ENCODE measurements around the gene S1PR1. TPM values are rescaled to one million over a fixed set of nuclear protein-coding genes. Genes with fewer than 3 reads are reported as not detected.
"Not testable (repeated sequence)": the region's sequence is repeated elsewhere in the genome, so short reads cannot be mapped to it uniquely, and the experiment has no call there.

The S1PR1 gene
- total and polyA plus RNA-seq, 4 donors: 31.6 to 75.7 (median 50.3) TPM

DNA sequence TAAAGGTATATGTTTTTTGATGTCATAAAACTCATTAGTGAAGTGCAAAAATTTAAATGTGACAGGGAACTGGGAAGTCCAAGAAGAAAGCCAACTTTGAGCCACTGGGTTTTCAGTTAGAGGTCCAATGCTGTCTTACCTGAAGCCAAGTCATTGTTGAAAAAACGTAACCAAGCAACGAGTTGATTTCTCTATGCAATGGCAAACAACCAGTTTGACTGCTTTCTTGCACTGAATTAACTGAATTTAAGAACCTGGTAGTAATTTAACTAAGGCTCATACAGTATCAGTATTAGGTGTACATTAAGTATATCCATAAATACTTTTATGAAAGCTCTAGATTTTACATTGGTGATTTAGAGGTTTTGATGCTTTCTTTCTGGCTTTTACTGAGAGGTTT, 20.2 kb upstream of the S1PR1 start:
- Histone ChIP-seq H3K27ac (ENCODE audit: low read depth, low read length) (no peak overlapping the region), H3K9me3 (ENCODE audit: control insufficient read depth, insufficient read depth, low read length) (no peaks in the 10 kb centered on the region), H3K36me3 (ENCODE audit: control insufficient read depth, insufficient read depth, low read length) (no peaks in the 10 kb centered on the region), H3K27me3 (ENCODE audit: control insufficient read depth, insufficient read depth, low read length) (no peaks in the 10 kb centered on the region), H3K4me3 (ENCODE audit: low read depth, low read length) (no peak overlapping the region), H3K4me1 (ENCODE audit: control insufficient read depth, insufficient read depth, low read length) (no peaks in the 10 kb centered on the region)
- peak in 1 of 6 donors; percentile 26 for DNase-seq (ENCODE audit: low read depth in 4 of 6, low spot score in 6 of 6)
- WGBS (ENCODE audit: insufficient coverage): no CpG with 5 or more reads among the region's 2 CpGs

GRCh38 chr1:101217148-101217547, 19.7 kb upstream of the S1PR1 start:
- Histone ChIP-seq H3K4me3 (ENCODE audit: low read depth, low read length) (no peak overlapping the region), H3K9me3 (ENCODE audit: control insufficient read depth, insufficient read depth, low read length) (no peaks in the 10 kb centered on the region), H3K4me1 (ENCODE audit: control insufficient read depth, insufficient read depth, low read length) (no peaks in the 10 kb centered on the region), H3K27me3 (ENCODE audit: control insufficient read depth, insufficient read depth, low read length) (no peaks in the 10 kb centered on the region), H3K27ac (ENCODE audit: low read depth, low read length) (no peak overlapping the region), H3K36me3 (ENCODE audit: control insufficient read depth, insufficient read depth, low read length) (no peaks in the 10 kb centered on the region)
- WGBS (ENCODE audit: insufficient coverage): 60% methylated on average over 1 of the region's 3 CpGs
- no peak for DNase-seq (ENCODE audit: low read depth in 4 of 6, low spot score in 6 of 6)

DNA sequence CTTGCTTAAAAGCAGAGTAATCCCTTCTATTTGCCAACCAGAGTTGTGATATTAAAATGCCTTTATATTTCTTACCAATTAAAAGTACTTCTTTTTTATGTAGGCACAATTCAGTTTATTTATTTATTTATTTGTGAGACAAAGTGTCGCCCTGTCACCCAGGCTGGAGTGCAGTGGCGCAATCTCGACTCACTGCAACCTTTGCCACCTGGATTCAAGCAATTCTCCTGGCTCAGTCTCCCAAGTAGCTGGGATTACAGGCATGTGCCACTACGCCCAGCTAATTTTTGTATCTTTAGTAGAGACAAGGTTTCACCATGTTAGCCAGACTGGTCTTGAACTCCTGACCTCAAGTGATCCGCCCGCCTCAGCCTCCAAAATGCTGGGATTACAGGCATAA, 17.9 kb upstream of the S1PR1 start:
- 84% methylated on average over 6 of the region's 6 CpGs for WGBS (ENCODE audit: insufficient coverage)
- H3K9me3 ChIP-seq (ENCODE audit: control insufficient read depth, insufficient read depth, low read length); H3K27ac ChIP-seq (ENCODE audit: low read depth, low read length); H3K4me1 ChIP-seq (ENCODE audit: control insufficient read depth, insufficient read depth, low read length); H3K4me3 ChIP-seq (ENCODE audit: low read depth, low read length); DNase-seq (ENCODE audit: low read depth in 4 of 6, low spot score in 6 of 6); H3K36me3 ChIP-seq (ENCODE audit: control insufficient read depth, insufficient read depth, low read length); H3K27me3 ChIP-seq (ENCODE audit: control insufficient read depth, insufficient read depth, low read length): not testable (repeated sequence)

- Histone ChIP-seq H3K4me3 (ENCODE audit: low read depth, low read length) (no peak overlapping the region), H3K4me1 (ENCODE audit: control insufficient read depth, insufficient read depth, low read length) (no peaks in the 10 kb centered on the region), H3K27ac (ENCODE audit: low read depth, low read length) (no peak overlapping the region), H3K27me3 (ENCODE audit: control insufficient read depth, insufficient read depth, low read length) (no peaks in the 10 kb centered on the region), H3K36me3 (ENCODE audit: control insufficient read depth, insufficient read depth, low read length) (no peaks in the 10 kb centered on the region), H3K9me3 (ENCODE audit: control insufficient read depth, insufficient read depth, low read length) (no peaks in the 10 kb centered on the region)
- DNase-seq (ENCODE audit: low read depth in 4 of 6, low spot score in 6 of 6): peak in 1 of 6 donors; percentile 55
- WGBS (ENCODE audit: insufficient coverage): 66% methylated on average over 8 of the region's 11 CpGs
Measured at GRCh38 chr1:101219924-101220870, 16.6 kb upstream of the S1PR1 start.

- H3K4me3 ChIP-seq (ENCODE audit: low read depth, low read length): no peak overlapping the region
- H3K9me3 ChIP-seq (ENCODE audit: control insufficient read depth, insufficient read depth, low read length): no peaks in the 10 kb centered on the region
- no peaks in the 10 kb centered on the region for H3K4me1 ChIP-seq (ENCODE audit: control insufficient read depth, insufficient read depth, low read length)
- 100% methylated on average over 1 of the region's 4 CpGs for WGBS (ENCODE audit: insufficient coverage)
- H3K27ac ChIP-seq (ENCODE audit: low read depth, low read length): no peak overlapping the region
- H3K27me3 ChIP-seq (ENCODE audit: control insufficient read depth, insufficient read depth, low read length): no peaks in the 10 kb centered on the region
- no peak for DNase-seq (ENCODE audit: low read depth in 4 of 6, low spot score in 6 of 6)
- no peaks in the 10 kb centered on the region for H3K36me3 ChIP-seq (ENCODE audit: control insufficient read depth, insufficient read depth, low read length)
Measured at GRCh38 chr1:101220906-101221305, 15.9 kb upstream of the S1PR1 start.

- no peak overlapping the region for H3K27ac ChIP-seq (ENCODE audit: low read depth, low read length)
- H3K27me3 ChIP-seq (ENCODE audit: control insufficient read depth, insufficient read depth, low read length): no peaks in the 10 kb centered on the region
- H3K36me3 ChIP-seq (ENCODE audit: control insufficient read depth, insufficient read depth, low read length): no peaks in the 10 kb centered on the region
- no peaks in the 10 kb centered on the region for H3K4me1 ChIP-seq (ENCODE audit: control insufficient read depth, insufficient read depth, low read length)
- no peaks in the 10 kb centered on the region for H3K9me3 ChIP-seq (ENCODE audit: control insufficient read depth, insufficient read depth, low read length)
- no CpG with 5 or more reads among the region's 1 CpG for WGBS (ENCODE audit: insufficient coverage)
- DNase-seq (ENCODE audit: low read depth in 4 of 6, low spot score in 6 of 6): no peak
- no peak overlapping the region for H3K4me3 ChIP-seq (ENCODE audit: low read depth, low read length)
Measured at GRCh38 chr1:101221945-101222429, 14.8 kb upstream of the S1PR1 start.

DNA sequence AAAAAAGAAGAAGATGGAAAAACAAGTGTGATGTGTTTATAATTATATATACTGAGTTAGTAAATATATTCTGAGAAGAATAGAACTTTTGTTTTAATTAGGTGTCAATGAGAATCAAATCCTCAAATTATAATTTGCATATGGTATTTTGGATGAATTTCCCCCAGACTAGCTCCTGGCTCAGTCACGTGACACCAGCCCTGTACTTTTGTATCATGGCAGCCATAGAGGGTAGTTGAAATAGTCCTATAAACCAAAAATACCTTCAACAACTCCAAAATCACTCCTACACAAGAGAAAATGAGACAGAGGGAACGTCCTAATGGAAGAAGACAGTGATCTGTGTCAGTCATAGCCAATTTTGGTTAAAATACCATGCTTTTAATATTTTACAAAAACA, 9.0 kb upstream of the S1PR1 start:
- no peak overlapping the region for H3K4me3 ChIP-seq (ENCODE audit: low read depth, low read length)
- no peaks in the 10 kb centered on the region for H3K9me3 ChIP-seq (ENCODE audit: control insufficient read depth, insufficient read depth, low read length)
- no CpG with 5 or more reads among the region's 2 CpGs for WGBS (ENCODE audit: insufficient coverage)
- H3K27ac ChIP-seq (ENCODE audit: low read depth, low read length): no peak overlapping the region
- H3K4me1 ChIP-seq (ENCODE audit: control insufficient read depth, insufficient read depth, low read length): no peaks in the 10 kb centered on the region
- no peak for DNase-seq (ENCODE audit: low read depth in 4 of 6, low spot score in 6 of 6)
- H3K27me3 ChIP-seq (ENCODE audit: control insufficient read depth, insufficient read depth, low read length): no peaks in the 10 kb centered on the region
- H3K36me3 ChIP-seq (ENCODE audit: control insufficient read depth, insufficient read depth, low read length): no peaks in the 10 kb centered on the region

DNA sequence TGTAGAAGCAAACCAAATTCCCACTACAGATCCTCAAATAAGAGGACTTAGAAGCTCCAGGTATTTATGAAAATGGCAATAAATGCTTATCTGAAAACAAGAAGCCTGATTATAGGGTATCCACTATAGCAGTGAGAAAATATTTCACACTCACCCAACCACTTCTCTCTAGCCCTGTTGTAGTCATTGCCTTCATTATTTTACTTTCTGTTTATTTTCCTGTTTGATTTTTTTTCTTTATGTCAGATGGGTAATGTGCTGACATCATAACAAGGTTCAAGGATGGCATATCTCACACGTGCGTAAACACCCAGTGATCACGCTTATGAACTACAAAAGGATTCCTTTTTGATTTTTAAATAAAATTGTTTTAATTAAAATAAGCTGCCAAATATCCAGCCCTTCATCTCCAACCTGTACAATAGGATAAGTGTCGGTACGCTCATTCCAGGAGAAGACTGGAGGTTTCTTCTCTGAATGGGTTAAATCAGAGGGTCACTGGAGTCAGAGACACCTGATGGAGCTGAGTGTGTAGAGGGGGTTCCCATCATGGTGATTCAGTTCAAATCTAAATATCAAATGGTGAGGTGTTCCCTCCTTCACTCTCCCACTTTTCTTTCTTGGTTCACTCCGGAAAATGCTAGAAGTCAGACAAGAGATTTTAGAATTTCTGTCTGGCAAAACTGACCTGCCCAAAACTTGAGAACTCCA, 8.2 kb upstream of the S1PR1 start:
- Histone ChIP-seq H3K9me3 (ENCODE audit: control insufficient read depth, insufficient read depth, low read length) (no peaks in the 10 kb centered on the region), H3K27ac (ENCODE audit: low read depth, low read length) (no peak overlapping the region), H3K4me3 (ENCODE audit: low read depth, low read length) (no peak overlapping the region), H3K36me3 (ENCODE audit: control insufficient read depth, insufficient read depth, low read length) (no peaks in the 10 kb centered on the region), H3K4me1 (ENCODE audit: control insufficient read depth, insufficient read depth, low read length) (no peaks in the 10 kb centered on the region), H3K27me3 (ENCODE audit: control insufficient read depth, insufficient read depth, low read length) (no peaks in the 10 kb centered on the region)
- WGBS (ENCODE audit: insufficient coverage): 88% methylated on average over 1 of the region's 6 CpGs
- no peak for DNase-seq (ENCODE audit: low read depth in 4 of 6, low spot score in 6 of 6)

DNA sequence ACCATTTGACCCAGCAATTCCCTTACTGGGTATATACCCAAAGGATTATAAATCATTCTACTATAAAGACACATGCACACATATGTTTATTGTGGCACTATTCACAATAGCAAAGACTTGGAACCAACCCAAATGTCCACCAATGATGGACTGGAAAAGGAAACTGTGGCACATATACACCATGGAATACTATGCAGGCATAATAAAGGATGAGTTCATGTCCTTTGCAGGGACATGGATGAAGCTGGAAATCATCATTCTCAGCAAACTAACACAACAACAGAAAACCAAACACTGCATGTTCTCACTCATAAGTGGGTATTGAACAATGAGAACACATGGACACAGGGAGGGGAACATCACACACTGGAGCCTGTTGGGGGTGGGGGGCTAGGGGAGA, 4.6 kb upstream of the S1PR1 start:
- Histone ChIP-seq H3K4me1 (ENCODE audit: control insufficient read depth, insufficient read depth, low read length) (peaks cover 17% of the 10 kb centered on the region), H3K27me3 (ENCODE audit: control insufficient read depth, insufficient read depth, low read length) (peaks cover 13% of the 10 kb centered on the region)
- not testable (repeated sequence) for H3K4me3 ChIP-seq (ENCODE audit: low read depth, low read length); H3K36me3 ChIP-seq (ENCODE audit: control insufficient read depth, insufficient read depth, low read length); H3K27ac ChIP-seq (ENCODE audit: low read depth, low read length); H3K9me3 ChIP-seq (ENCODE audit: control insufficient read depth, insufficient read depth, low read length); DNase-seq (ENCODE audit: low read depth in 4 of 6, low spot score in 6 of 6)
